ENCODE results near the gene B3GNT7.

B3GNT7 gene

DNA sequence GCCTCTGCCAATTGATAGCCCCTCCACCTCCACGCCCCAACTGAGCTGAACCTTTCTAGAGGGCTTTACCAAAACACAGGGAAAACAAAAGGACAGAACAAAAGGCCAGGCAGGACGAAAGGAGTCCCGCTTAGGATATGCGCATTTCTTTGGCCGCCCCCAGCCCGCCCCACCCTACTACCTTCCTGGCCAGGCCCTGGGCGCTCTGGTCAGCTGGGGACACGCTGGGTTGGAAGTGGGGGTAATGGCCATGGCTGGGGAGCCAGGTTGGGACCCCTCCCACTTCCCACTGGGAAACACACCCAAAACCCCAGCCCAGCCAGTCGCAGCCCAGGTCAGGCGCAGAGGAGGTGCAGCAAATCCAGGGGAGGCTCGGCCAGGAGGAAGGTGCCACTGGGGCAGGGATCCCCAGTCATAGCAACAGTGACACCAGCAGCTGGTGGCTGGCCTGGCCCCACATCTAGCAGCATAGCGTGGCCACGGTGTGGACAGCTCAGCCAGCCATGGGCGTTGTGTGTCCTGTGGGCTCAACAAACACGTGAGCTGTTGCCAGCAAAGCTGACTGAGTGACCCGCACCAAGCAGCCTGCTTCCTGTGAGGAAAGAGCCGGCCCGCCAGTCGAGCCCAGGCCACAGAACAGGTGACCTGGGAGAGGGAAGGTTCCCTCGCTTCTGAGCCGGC is 24.6 kb upstream of the B3GNT7 start:
- TF ChIP-seq EZH2phosphoT487 (IDR thresholded peaks at IDR 0.05; ENCODE audit: low read length) (no peak), EZH2 (optimal IDR thresholded peaks at IDR 0.05; ENCODE audit: low read depth, low read length) (no peak)
- TF ChIP-seq, protein P1, sequence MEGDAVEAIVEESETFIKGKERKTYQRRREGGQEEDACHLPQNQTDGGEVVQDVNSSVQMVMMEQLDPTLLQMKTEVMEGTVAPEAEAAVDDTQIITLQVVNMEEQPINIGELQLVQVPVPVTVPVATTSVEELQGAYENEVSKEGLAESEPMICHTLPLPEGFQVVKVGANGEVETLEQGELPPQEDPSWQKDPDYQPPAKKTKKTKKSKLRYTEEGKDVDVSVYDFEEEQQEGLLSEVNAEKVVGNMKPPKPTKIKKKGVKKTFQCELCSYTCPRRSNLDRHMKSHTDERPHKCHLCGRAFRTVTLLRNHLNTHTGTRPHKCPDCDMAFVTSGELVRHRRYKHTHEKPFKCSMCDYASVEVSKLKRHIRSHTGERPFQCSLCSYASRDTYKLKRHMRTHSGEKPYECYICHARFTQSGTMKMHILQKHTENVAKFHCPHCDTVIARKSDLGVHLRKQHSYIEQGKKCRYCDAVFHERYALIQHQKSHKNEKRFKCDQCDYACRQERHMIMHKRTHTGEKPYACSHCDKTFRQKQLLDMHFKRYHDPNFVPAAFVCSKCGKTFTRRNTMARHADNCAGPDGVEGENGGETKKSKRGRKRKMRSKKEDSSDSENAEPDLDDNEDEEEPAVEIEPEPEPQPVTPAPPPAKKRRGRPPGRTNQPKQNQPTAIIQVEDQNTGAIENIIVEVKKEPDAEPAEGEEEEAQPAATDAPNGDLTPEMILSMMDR (IDR thresholded peaks at IDR 0.05; ENCODE audit: low read length): no peak
- H3K4me1 ChIP-seq (ENCODE audit: low read length): no peaks in the 10 kb centered on the region
- H3K9me3 ChIP-seq (replicated peaks; ENCODE audit: insufficient read depth, low read length): no peaks in the 10 kb centered on the region
- no peak overlapping the region for H3K27ac ChIP-seq (ENCODE audit: low read length)
- no peak overlapping the region for H3K4me2 ChIP-seq (ENCODE audit: low read depth, low read length)
- H3K36me3 ChIP-seq (replicated peaks; ENCODE audit: insufficient read depth, low read length): no peaks in the 10 kb centered on the region
- H4K20me1 ChIP-seq (ENCODE audit: insufficient read depth, low read length): no peaks in the 10 kb centered on the region
- DNase-seq: no peak
- no peaks in the 10 kb centered on the region for H3F3A ChIP-seq (ENCODE audit: insufficient read depth, low read length)
- no peaks in the 10 kb centered on the region for H3K79me2 ChIP-seq (ENCODE audit: low read length)
- H2AFZ ChIP-seq (ENCODE audit: low read length): no peak overlapping the region
- no peak overlapping the region for H3K4me3 ChIP-seq (ENCODE audit: low read length)
- no peak overlapping the region for H3K9ac ChIP-seq (ENCODE audit: low read length)
- H3K9me2 ChIP-seq (replicated peaks; ENCODE audit: insufficient read depth, low read length): no peaks in the 10 kb centered on the region
- H3K27me3 ChIP-seq (replicated peaks; ENCODE audit: insufficient read depth, low read length): no peaks in the 10 kb centered on the region

DNA sequence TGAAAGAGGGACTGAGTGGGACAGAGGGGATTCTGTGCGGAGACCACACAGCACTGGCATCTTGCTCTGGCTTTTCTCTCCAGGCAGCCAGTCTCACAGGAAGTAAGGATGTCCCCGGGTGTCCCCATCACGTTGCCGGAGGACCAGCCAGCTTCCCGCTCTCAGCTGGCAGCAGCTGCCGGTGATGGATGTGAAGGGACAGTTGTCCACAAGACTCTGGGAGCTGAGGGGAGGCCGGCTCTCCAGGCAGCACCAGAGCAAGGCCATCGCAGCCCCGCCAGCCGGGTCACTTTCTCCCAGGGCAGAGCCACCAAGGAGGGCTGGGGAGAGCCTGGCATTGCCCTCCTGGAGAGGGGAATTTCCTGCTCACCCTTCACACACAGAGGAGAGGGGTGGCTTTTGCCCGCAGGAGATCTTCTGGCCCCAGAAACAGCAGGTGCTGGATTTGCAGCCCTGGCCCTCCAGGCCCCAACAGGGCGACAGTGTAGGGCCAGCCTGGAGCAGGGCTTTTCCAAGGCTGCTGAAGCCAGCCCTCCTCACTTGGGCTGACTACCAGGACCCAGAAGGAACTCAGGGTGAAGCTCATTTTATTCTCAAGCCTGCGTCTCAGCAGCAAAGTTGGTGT is 24.0 kb upstream of the B3GNT7 start:
- TF ChIP-seq, protein P1 (IDR thresholded peaks at IDR 0.05; ENCODE audit: low read length): no peak
- TF ChIP-seq EZH2 (optimal IDR thresholded peaks at IDR 0.05; ENCODE audit: low read depth, low read length): no peak
- TF ChIP-seq EZH2phosphoT487 (IDR thresholded peaks at IDR 0.05; ENCODE audit: low read length): no peak
- H3K9me3 ChIP-seq (replicated peaks; ENCODE audit: insufficient read depth, low read length): no peaks in the 10 kb centered on the region
- H3K79me2 ChIP-seq (ENCODE audit: low read length): no peaks in the 10 kb centered on the region
- H2AFZ ChIP-seq (ENCODE audit: low read length): no peak overlapping the region
- no peaks in the 10 kb centered on the region for H3K4me1 ChIP-seq (ENCODE audit: low read length)
- H3K9ac ChIP-seq (ENCODE audit: low read length): no peak overlapping the region
- H3K36me3 ChIP-seq (replicated peaks; ENCODE audit: insufficient read depth, low read length): no peaks in the 10 kb centered on the region
- H3K4me3 ChIP-seq (ENCODE audit: low read length): no peak overlapping the region
- H4K20me1 ChIP-seq (ENCODE audit: insufficient read depth, low read length): no peaks in the 10 kb centered on the region
- DNase-seq: no peak
- no peaks in the 10 kb centered on the region for H3K9me2 ChIP-seq (replicated peaks; ENCODE audit: insufficient read depth, low read length)
- no peaks in the 10 kb centered on the region for H3F3A ChIP-seq (ENCODE audit: insufficient read depth, low read length)
- H3K27ac ChIP-seq (ENCODE audit: low read length): no peak overlapping the region
- no peaks in the 10 kb centered on the region for H3K27me3 ChIP-seq (replicated peaks; ENCODE audit: insufficient read depth, low read length)
- no peak overlapping the region for H3K4me2 ChIP-seq (ENCODE audit: low read depth, low read length)

DNA sequence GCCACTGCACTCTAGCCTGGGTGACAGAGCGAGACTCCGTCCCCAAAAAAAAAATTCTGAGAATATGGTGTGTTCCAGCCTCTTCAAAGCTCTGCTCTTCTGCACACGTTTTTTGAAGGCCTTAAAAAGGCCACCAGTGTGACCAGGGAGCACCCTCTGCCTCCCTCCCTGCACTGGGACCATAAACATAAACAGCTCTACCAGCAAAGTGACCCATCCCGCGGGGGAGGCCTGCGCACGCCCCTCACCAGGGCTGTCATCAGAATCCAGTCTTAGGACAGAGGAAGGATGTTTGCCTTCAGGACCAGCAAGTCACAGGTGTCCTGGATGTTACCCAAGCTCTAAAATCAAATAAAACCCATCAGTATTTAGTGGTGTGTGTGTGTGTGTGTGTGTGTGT is 23.2 kb upstream of the B3GNT7 start:
- Histone ChIP-seq H3K27ac (ENCODE audit: low read length) (no peak overlapping the region), H3K9me3 (replicated peaks; ENCODE audit: insufficient read depth, low read length) (no peaks in the 10 kb centered on the region), H2AFZ (ENCODE audit: low read length) (no peak overlapping the region), H3F3A (ENCODE audit: insufficient read depth, low read length) (no peaks in the 10 kb centered on the region), H3K9me2 (replicated peaks; ENCODE audit: insufficient read depth, low read length) (no peaks in the 10 kb centered on the region), H3K27me3 (replicated peaks; ENCODE audit: insufficient read depth, low read length) (no peaks in the 10 kb centered on the region), H3K4me2 (ENCODE audit: low read depth, low read length) (no peak overlapping the region), H3K4me3 (ENCODE audit: low read length) (no peak overlapping the region), H3K4me1 (ENCODE audit: low read length) (no peaks in the 10 kb centered on the region), H4K20me1 (ENCODE audit: insufficient read depth, low read length) (no peaks in the 10 kb centered on the region), H3K36me3 (replicated peaks; ENCODE audit: insufficient read depth, low read length) (no peaks in the 10 kb centered on the region), H3K9ac (ENCODE audit: low read length) (no peak overlapping the region), H3K79me2 (ENCODE audit: low read length) (no peaks in the 10 kb centered on the region)
- no peak for DNase-seq
- TF ChIP-seq EZH2phosphoT487 (IDR thresholded peaks at IDR 0.05; ENCODE audit: low read length) (no peak), EZH2 (optimal IDR thresholded peaks at IDR 0.05; ENCODE audit: low read depth, low read length) (no peak)
- TF ChIP-seq, protein P1 (IDR thresholded peaks at IDR 0.05; ENCODE audit: low read length): no peak
